ENCODE data around the gene SORCS2.

DNA sequence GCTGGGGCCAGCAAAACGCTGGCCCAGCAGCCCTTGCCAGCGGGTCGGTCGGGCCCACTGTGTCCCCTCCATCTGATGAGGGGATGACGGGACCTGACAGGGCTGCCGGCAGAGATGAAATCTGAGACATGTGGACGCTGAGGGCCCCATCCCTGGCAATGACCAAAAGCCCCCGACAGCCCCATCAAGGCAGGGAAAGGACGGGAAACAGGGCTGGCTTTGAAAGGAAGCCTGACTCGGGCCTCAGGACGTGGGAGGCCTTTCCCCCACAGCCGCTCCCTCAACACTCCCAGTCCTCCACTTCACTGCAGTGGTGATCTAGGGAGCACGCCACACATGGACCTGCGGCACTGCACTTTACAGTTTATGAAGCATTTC, 544.9 kb downstream of the SORCS2 start:
- no peak for TF ChIP-seq EZH2 (IDR thresholded peaks at IDR 0.05; ENCODE audit: insufficient read depth, poor library complexity, severe bottlenecking)
- no peak for TF ChIP-seq EZH2phosphoT487 (IDR thresholded peaks at IDR 0.05; ENCODE audit: insufficient read depth, low read depth)

Measured in GM23248 (cell line).